Esophagus muscularis mucosa (tissue), 4 donors: ENCODE results near the gene ECEL1.

Experiments used
- CTCF ChIP-seq, 3 experiments: fragments of 200-600 bp in 2 of 3; fragments of 450-650 bp in 1 of 3; sonication (generic) in 2 of 3; IDR thresholded peaks; one replicate each; pipeline ENCODE4 v1.5.1; 2017 to 2019; ENCODE audit warnings: antibody characterized with exemption in 3 of 3, mild to moderate bottlenecking in 2 of 3, moderate library complexity in 1 of 3
- EP300 ChIP-seq: sonication (generic); formaldehyde crosslinking; IDR thresholded peaks from one replicate; pipeline ENCODE4 v1.6.1; 2017; ENCODE audit warnings: antibody characterized with exemption
- POLR2A ChIP-seq: fragments of 450-650 bp; IDR thresholded peaks from one replicate; pipeline ENCODE4 v1.6.1; 2017; ENCODE audit warnings: antibody characterized with exemption, moderate library complexity, mild to moderate bottlenecking, low read depth

GRCh38 chr2:232491139-232491780 lies 3.6 kb upstream of the ECEL1 start:
- TF ChIP-seq CTCF (IDR thresholded peaks at IDR 0.05) (no peak), POLR2A (no peak), EP300 (no peak)
